Measurements from ENCODE around the gene ZEB2.

ZEB2 gene

DNA sequence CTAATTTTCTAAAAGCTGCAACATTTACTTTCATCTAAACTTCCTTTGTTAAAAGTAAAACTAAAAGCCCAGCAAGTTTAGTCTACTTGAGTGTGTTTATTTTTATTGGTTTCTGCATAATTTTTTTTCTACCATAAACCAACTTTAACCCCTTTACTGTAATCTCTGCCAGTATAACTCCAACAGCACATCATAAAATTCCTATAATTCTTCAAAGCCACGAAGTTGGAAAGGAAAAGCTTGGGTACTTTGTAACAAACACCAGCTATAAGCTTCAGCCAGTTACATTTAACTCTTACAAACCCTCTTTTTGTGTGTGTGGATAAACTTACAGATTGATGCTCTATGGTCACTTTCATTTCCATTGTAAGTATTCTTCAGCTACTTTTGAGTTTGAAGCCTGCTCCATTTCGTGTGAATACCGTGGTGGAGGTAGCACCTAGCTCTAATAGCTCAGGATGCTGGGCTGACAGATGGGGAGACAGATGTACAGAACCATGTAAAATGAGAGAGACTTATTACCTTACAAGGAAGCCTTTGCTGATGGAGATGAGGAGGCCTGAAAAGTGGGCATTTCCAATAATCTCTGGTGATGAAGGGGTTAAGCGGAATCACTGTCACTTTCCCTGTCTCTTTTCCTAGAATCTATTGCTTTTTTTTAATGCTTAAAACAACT lies 42.5 kb downstream of the ZEB2 start:
- no peaks in the 10 kb centered on the region for H3K4me1 ChIP-seq
- TF ChIP-seq, protein P1, sequence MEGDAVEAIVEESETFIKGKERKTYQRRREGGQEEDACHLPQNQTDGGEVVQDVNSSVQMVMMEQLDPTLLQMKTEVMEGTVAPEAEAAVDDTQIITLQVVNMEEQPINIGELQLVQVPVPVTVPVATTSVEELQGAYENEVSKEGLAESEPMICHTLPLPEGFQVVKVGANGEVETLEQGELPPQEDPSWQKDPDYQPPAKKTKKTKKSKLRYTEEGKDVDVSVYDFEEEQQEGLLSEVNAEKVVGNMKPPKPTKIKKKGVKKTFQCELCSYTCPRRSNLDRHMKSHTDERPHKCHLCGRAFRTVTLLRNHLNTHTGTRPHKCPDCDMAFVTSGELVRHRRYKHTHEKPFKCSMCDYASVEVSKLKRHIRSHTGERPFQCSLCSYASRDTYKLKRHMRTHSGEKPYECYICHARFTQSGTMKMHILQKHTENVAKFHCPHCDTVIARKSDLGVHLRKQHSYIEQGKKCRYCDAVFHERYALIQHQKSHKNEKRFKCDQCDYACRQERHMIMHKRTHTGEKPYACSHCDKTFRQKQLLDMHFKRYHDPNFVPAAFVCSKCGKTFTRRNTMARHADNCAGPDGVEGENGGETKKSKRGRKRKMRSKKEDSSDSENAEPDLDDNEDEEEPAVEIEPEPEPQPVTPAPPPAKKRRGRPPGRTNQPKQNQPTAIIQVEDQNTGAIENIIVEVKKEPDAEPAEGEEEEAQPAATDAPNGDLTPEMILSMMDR (IDR thresholded peaks at IDR 0.05; ENCODE audit: low read depth, low read length): no peak
- DNase-seq: no peak

DNA sequence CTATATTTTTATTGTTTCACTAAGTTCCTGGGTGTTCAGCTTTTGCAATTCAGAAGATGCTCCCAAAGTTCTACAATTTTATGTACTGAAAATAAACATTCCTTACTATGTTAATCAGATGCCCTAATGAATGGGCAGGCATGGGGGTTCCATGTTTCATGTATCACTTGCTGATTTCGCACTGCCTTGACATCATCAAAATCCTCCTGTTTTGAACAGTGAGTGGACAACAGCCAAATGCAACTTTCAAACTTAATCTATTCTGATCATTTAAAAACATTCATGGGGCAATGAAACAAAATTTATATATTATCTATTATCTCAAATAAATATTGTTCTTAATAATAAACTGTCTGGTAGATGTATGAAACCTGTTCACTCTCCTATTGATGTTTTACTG lies 43.2 kb downstream of the ZEB2 start:
- H3K9me3 ChIP-seq: no peaks in the 10 kb centered on the region
- H3K27me3 ChIP-seq: no peaks in the 10 kb centered on the region
- no peak for DNase-seq
- H3K36me3 ChIP-seq: no peaks in the 10 kb centered on the region
- H3K4me1 ChIP-seq: no peaks in the 10 kb centered on the region
- no peak overlapping the region for H3K4me3 ChIP-seq (ENCODE audit: low read depth, low read length)
- TF ChIP-seq, protein P1 (IDR thresholded peaks at IDR 0.05; ENCODE audit: low read depth, low read length): no peak

More for the DNA sequence above, 42.5 kb downstream of the ZEB2 start:
- Histone ChIP-seq H3K27me3 (no peaks in the 10 kb centered on the region), H3K4me3 (ENCODE audit: low read depth, low read length) (no peak overlapping the region), H3K9me3 (no peaks in the 10 kb centered on the region), H3K36me3 (no peaks in the 10 kb centered on the region)

DNA sequence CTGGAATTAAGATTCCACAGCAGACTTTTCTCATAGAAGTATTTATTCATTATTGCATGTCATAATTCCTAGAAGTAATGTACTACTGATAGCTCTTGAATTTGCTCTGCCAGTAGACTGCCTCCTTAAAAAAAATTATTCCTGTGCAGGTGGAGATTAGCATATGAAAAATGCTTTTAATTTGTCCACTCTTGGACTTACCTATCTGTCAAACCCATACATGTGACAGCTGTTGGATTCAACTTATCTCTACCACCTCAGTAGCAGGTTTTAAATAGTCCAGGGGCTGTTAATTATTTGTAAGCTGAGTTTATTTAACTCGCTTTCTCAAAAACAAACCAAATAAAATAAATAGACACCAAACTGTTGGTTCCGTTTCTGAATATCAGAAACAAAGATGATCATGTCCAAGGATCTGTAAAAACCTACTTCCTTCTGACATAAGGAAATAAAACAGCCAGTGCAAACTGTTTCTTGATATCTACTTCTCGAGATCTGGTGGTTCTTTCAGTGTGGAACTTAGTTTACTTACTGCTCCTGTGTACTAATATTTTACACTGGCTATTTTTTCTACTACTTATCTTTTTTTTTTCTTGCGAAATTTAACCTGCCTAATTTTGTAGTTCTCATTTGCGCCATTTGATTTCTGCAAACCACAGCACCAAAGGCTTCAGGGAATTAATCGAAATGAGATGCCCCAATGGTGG lies 44.2 kb downstream of the ZEB2 start:
- Histone ChIP-seq H3K4me3 (ENCODE audit: low read depth, low read length) (no peak overlapping the region), H3K27me3 (no peaks in the 10 kb centered on the region), H3K36me3 (no peaks in the 10 kb centered on the region), H3K9me3 (no peaks in the 10 kb centered on the region), H3K4me1 (peaks cover 4% of the 10 kb centered on the region; the same call in 1 of the 2 replicates)
- TF ChIP-seq, protein P1 (IDR thresholded peaks at IDR 0.05; ENCODE audit: low read depth, low read length): no peak
- DNase-seq: no peak

DNA sequence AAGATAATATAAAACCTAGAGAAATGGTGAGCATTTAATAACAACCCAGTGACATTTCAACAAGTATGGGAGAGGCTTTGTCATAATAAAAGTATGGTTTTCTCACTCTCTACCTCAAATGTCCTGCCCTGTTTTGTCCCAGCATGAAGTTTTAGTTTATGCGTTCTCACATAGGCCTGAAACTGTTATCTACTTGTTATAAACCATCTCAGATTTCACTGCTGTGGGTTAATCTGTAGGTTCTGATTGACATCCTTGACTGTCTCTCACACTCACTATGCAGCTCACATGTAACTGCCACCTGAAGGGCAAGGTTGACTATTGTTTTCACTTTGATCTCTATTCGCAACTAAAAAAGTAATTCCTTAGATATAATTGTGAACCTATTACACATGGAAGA lies 44.9 kb downstream of the ZEB2 start:
- H3K36me3 ChIP-seq: no peaks in the 10 kb centered on the region
- TF ChIP-seq, protein P1 (IDR thresholded peaks at IDR 0.05; ENCODE audit: low read depth, low read length): no peak
- no peak overlapping the region for H3K4me3 ChIP-seq (ENCODE audit: low read depth, low read length)
- DNase-seq: no peak
- no peaks in the 10 kb centered on the region for H3K27me3 ChIP-seq
- no peaks in the 10 kb centered on the region for H3K9me3 ChIP-seq
- peaks cover 5% of the 10 kb centered on the region; the same call in 1 of the 2 replicates for H3K4me1 ChIP-seq

DNA sequence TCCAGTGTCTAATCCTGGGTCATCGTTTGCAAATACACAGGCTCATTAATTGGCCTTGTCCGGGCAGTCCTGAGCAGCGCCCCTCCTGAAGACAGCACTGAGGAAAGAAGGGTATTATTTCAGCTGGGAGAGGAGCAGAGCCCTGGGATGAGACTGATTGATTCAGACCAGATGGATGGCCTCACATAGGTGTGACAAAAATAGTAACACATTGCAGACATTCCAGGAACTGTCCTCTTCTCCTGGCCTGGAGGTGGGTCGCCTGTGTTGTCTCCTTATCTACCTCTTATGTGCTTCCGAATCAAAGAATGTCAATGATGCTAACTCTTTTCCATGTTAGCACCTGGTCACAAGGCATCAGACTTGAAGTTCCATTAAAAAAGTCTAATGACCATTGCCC lies 45.9 kb downstream of the ZEB2 start:
- Histone ChIP-seq H3K4me1 (peaks cover 5% of the 10 kb centered on the region; the same call in 1 of the 2 replicates), H3K27me3 (no peaks in the 10 kb centered on the region), H3K4me3 (ENCODE audit: low read depth, low read length) (no peak overlapping the region), H3K36me3 (no peaks in the 10 kb centered on the region), H3K9me3 (no peaks in the 10 kb centered on the region)
- no peak for DNase-seq
- TF ChIP-seq, protein P1 (IDR thresholded peaks at IDR 0.05; ENCODE audit: low read depth, low read length): no peak

DNA sequence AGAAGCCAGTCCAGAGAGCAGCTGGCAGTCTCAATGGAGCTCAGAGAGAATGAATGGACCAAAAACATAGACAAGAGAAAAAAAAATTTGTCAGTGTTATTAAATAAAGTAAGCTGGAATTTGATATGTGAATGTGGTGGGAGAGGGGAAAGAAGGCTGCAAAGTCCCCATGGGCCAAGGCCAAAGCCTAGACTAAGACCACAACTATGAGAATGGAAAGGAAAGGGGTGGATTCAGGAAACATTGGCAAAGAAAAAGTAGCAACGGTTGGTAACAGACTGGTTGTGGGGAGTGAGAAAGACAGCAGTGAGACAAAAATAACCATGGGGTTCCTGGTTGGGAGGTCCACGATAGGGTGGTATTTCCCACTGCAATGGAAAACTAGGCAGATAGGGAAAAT lies 47.0 kb downstream of the ZEB2 start:
- no peak for DNase-seq
- H3K27me3 ChIP-seq: no peaks in the 10 kb centered on the region
- TF ChIP-seq, protein P1 (IDR thresholded peaks at IDR 0.05; ENCODE audit: low read depth, low read length): no peak
- no peaks in the 10 kb centered on the region for H3K36me3 ChIP-seq
- no peak overlapping the region for H3K4me3 ChIP-seq (ENCODE audit: low read depth, low read length)
- no peaks in the 10 kb centered on the region for H3K9me3 ChIP-seq
- peaks cover 9% of the 10 kb centered on the region for H3K4me1 ChIP-seq
